Esophagus squamous epithelium (tissue), 4 donors: ENCODE measurements around the gene GABRB1.

Experiments
- POLR2A ChIP-seq, 4 donors: fragments of 450-650 bp; IDR thresholded peaks; one replicate each; pipeline ENCODE4 v1.6.1; 2017; ENCODE audit warnings: antibody characterized with exemption in 4 of 4, mild to moderate bottlenecking in 4 of 4, moderate library complexity in 3 of 4
- TF ChIP-seq, protein P1 (sequence below), 6 experiments: fragments of 450-650 bp in 4 of 6; fragments of 200-600 bp in 2 of 6; sonication (generic) in 2 of 6; IDR thresholded peaks; one replicate each; pipeline ENCODE4 v1.5.1; 2016 to 2019; ENCODE audit warnings: antibody characterized with exemption in 6 of 6, mild to moderate bottlenecking in 4 of 6, moderate library complexity in 4 of 6

DNA sequence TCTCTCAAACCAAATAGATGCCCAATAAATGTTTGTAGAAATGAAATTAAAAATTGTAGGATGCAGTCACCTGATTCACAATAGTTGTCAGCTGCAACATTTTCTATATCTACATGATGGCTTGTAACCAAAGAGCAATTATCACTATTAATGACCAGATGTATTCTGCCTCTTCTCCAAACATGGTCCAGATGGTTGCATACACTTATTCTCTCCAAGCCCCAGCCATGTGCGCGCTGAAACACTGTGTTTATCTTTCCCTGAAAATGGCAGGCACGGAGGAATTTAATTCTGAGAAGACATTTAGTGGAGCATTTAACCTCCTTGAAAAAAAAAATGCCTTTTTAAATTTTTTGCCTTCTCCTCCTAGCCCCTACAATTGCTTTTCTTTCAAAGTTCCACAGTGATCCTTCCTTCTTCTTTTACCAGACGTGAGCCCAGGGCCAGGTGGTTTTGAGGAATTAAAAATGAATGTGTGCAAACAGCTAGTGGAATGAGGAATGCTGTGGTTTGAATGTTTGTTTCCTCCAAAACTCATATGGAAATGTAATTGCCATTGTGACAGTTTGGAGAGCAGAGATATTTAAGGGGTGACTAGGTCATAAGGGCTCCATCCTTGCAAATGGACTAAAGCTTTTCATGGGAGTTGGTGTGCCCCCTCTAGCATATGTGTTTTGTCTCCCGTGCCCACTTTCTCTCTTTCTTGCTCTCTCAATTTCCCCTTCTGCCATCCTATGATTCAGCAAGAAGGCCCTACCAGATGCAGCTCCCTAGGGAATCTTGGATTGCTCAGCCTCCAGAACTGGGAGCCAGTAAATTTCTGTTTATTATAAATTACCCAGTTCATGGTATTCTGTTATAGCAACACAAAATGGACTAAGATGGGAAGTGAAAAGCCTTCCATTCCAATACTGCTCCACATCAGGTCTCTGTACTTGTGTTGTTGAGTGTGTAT is 136.0 kb downstream of the GABRB1 start:
- TF ChIP-seq, protein P1, sequence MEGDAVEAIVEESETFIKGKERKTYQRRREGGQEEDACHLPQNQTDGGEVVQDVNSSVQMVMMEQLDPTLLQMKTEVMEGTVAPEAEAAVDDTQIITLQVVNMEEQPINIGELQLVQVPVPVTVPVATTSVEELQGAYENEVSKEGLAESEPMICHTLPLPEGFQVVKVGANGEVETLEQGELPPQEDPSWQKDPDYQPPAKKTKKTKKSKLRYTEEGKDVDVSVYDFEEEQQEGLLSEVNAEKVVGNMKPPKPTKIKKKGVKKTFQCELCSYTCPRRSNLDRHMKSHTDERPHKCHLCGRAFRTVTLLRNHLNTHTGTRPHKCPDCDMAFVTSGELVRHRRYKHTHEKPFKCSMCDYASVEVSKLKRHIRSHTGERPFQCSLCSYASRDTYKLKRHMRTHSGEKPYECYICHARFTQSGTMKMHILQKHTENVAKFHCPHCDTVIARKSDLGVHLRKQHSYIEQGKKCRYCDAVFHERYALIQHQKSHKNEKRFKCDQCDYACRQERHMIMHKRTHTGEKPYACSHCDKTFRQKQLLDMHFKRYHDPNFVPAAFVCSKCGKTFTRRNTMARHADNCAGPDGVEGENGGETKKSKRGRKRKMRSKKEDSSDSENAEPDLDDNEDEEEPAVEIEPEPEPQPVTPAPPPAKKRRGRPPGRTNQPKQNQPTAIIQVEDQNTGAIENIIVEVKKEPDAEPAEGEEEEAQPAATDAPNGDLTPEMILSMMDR (IDR thresholded peaks at IDR 0.05), result no peak
- no peak for TF ChIP-seq POLR2A (IDR thresholded peaks at IDR 0.05)
